Measurements from ENCODE around the gene OTX2. TPM values are rescaled to one million over a fixed set of nuclear protein-coding genes. Genes with fewer than 3 reads are reported as not detected.

OTX2 gene
- total and polyA plus RNA-seq, 2 experiments from 2014 or later = 16.5 to 23.9 TPM

GRCh38 chr14:56752428-56752827 lies 57.9 kb downstream of the OTX2 start:
- Histone ChIP-seq H3K36me3 (ENCODE audit: insufficient read depth) (no peaks in the 10 kb centered on the region), H3K27ac (ENCODE audit: low read depth) (no peak overlapping the region), H3F3A (replicated peaks; ENCODE audit: low read depth) (no peaks in the 10 kb centered on the region), H3K4me1 (ENCODE audit: insufficient read depth) (peaks cover 12% of the 10 kb centered on the region), H4K20me1 (replicated peaks; ENCODE audit: insufficient read depth) (no peaks in the 10 kb centered on the region), H2AFZ (no peak overlapping the region), H3K79me2 (replicated peaks; ENCODE audit: insufficient read depth) (no peaks in the 10 kb centered on the region), H3K4me2 (no peak overlapping the region), H3K4me3 (no peak overlapping the region), H3K27me3 (ENCODE audit: insufficient read depth) (no peaks in the 10 kb centered on the region), H3K9me2 (ENCODE audit: insufficient read depth) (no peaks in the 10 kb centered on the region)
- ATAC-seq = no peak
- no peaks in the 10 kb centered on the region for H3K9me3 Mint-ChIP-seq
- peaks cover 18% of the 10 kb centered on the region for H3K4me1 Mint-ChIP-seq
- H3K4me3 Mint-ChIP-seq = no peak overlapping the region
- no peaks in the 10 kb centered on the region for H3K36me3 Mint-ChIP-seq (ENCODE audit: low read depth)
- no peak overlapping the region for H3K27ac Mint-ChIP-seq
- TF ChIP-seq ZNF462 (CRISPR knock-in tag; IDR thresholded peaks at IDR 0.05) (no peak), REST (IDR thresholded peaks at IDR 0.05; ENCODE audit: unreplicated experiment) (no peak), ZNF114 (CRISPR knock-in tag; IDR thresholded peaks at IDR 0.05) (no peak)
- H3K27me3 Mint-ChIP-seq (ENCODE audit: insufficient read depth, low read depth, poor library complexity) = no peaks in the 10 kb centered on the region
- DNase-seq (ENCODE audit: low spot score) = no peak
